ENCODE data around the gene FKTN. TPM values are rescaled to one million over a fixed set of nuclear protein-coding genes. Genes with fewer than 3 reads are reported as not detected.

FKTN gene
- total and polyA plus RNA-seq, 2 donors (not counting 3 experiments of a cell fraction or from before 2014, with no cell fraction given): 2.8 to 13.2 TPM

DNA sequence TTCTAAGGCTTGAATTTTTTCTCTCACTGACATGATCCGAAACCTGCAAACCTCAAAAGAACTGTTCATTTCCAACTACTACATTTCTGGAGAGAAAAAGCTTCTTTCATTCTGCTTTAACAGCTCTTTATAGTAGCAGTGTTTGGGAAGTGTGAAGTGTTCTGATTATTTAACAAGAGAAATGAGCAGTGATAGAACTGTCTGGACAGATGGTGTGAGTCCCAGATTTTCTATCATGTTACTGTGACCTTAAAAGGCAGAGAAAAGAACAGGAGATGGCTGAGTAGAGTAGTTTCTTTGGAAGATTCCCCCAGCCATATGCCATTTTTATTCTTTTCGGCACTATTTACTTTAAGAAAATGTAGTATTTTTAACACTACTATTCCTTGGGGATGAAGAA is 63.1 kb downstream of the FKTN start:
- Histone ChIP-seq H2AFZ (ENCODE audit: low read depth, low read length) (no peak overlapping the region), H3K27me3 (ENCODE audit: control insufficient read depth in 2 of 2, insufficient read depth in 2 of 2, low read length in 2 of 2) (no peaks in the 10 kb centered on the region), H3K27ac (ENCODE audit: insufficient read depth, low read depth, low read length) (no peak overlapping the region), H3K36me3 (ENCODE audit: control insufficient read depth in 2 of 2, extremely low read depth in 1 of 2, insufficient read depth in 2 of 2, low read length in 2 of 2) (no peaks in the 10 kb centered on the region), H3K4me3 (replicated peaks in 1 of 3; ENCODE audit: insufficient read depth in 1 of 3, low read depth in 1 of 3, low read length in 3 of 3) (no peak overlapping the region), H3K79me2 (ENCODE audit: control insufficient read depth, insufficient read depth, low read length) (no peaks in the 10 kb centered on the region), H3K4me1 (ENCODE audit: control insufficient read depth, extremely low read depth, insufficient read depth, low read length) (no peaks in the 10 kb centered on the region), H3K4me2 (ENCODE audit: insufficient read depth, low read length) (no peak overlapping the region), H3K9ac (replicated peaks; ENCODE audit: extremely low read depth, insufficient read depth, low read length) (no peak overlapping the region), H3K9me3 (replicated peaks; ENCODE audit: control insufficient read depth, insufficient read depth, low read length) (no peaks in the 10 kb centered on the region), H3K9me1 (replicated peaks; ENCODE audit: control insufficient read depth, extremely low read depth, insufficient read depth, low read length) (no peaks in the 10 kb centered on the region), H4K20me1 (replicated peaks; ENCODE audit: control insufficient read depth, extremely low read depth, insufficient read depth, low read length) (no peaks in the 10 kb centered on the region)
- intact Hi-C loops (cut with micrococcal nuclease) (no loop called here), dilution Hi-C loops (cut with MboI; ENCODE audit: extremely low pct_ligation_motif_present, low sequenced_read_pairs) (no loop called here)
- no peak for TF ChIP-seq JUN (IDR thresholded peaks at IDR 0.05; ENCODE audit: borderline replicate concordance, insufficient read depth, insufficient read length, low read depth)
- no peak for TF ChIP-seq EZH2 (IDR thresholded peaks at IDR 0.05; ENCODE audit: borderline replicate concordance, low read depth, low read length, severe bottlenecking)
- TF ChIP-seq FOS (IDR thresholded peaks at IDR 0.05; ENCODE audit: borderline replicate concordance, insufficient read depth, low read length): no peak
- no peak for TF ChIP-seq POLR2A (IDR thresholded peaks at IDR 0.05; ENCODE audit: low read depth, low read length)
- no peak for TF ChIP-seq MYC (IDR thresholded peaks at IDR 0.05; ENCODE audit: low read depth, low read length)
- no peak for TF ChIP-seq GATA2 (IDR thresholded peaks at IDR 0.05; ENCODE audit: insufficient read depth, insufficient read length, low read depth, low read length)
- TF ChIP-seq, protein P1, sequence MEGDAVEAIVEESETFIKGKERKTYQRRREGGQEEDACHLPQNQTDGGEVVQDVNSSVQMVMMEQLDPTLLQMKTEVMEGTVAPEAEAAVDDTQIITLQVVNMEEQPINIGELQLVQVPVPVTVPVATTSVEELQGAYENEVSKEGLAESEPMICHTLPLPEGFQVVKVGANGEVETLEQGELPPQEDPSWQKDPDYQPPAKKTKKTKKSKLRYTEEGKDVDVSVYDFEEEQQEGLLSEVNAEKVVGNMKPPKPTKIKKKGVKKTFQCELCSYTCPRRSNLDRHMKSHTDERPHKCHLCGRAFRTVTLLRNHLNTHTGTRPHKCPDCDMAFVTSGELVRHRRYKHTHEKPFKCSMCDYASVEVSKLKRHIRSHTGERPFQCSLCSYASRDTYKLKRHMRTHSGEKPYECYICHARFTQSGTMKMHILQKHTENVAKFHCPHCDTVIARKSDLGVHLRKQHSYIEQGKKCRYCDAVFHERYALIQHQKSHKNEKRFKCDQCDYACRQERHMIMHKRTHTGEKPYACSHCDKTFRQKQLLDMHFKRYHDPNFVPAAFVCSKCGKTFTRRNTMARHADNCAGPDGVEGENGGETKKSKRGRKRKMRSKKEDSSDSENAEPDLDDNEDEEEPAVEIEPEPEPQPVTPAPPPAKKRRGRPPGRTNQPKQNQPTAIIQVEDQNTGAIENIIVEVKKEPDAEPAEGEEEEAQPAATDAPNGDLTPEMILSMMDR (IDR thresholded peaks at IDR 0.05; ENCODE audit: extremely low read depth in 1 of 2, insufficient read depth in 1 of 2, low read depth in 1 of 2, low read length in 2 of 2): no peak
- TF ChIP-seq POLR2AphosphoS5 (IDR thresholded peaks at IDR 0.05; ENCODE audit: insufficient read depth, low read depth, low read length): no peak
- TF ChIP-seq, protein P2, sequence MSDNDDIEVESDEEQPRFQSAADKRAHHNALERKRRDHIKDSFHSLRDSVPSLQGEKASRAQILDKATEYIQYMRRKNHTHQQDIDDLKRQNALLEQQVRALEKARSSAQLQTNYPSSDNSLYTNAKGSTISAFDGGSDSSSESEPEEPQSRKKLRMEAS (IDR thresholded peaks at IDR 0.05; ENCODE audit: insufficient read depth, insufficient read length): no peak
- CTCF ChIA-PET: interaction anchor here (1.2 to 1.6 kb wide), 2 partner anchors 17 to 97 kb away, joined by 3 to 4 read pairs; no protein-coding TSS in a partner anchor
- POLR2A ChIA-PET: no interaction called here
- DNase-seq (ENCODE audit: low read depth, low spot score) (no peak), FAIRE-seq (no peak)
- BruUV-seq (replicated peaks): no TSS peak
